PC-9 (cell line): ENCODE data around the gene WDR59. TPM values are rescaled to one million over a fixed set of nuclear protein-coding genes. Genes with fewer than 3 reads are reported as not detected.

ENCODE experiments used
- BruUV-seq: library from RNA; stranded (reverse); fragments of 400-500 nt; replicated peaks from 2 replicates; lab custom pipeline; 2021; lab: Mats Ljungman, UMichigan
- CTCF ChIA-PET: fragments of 300-600 bp; sonication (Branson Sonifier 250); formaldehyde crosslinking; loops from one replicate; lab custom pipeline; 2022; ENCODE audit warnings: antibody characterized with exemption; lab: Charles Lee
- POLR2A ChIA-PET: fragments of 300-600 bp; sonication (Branson Sonifier 250); formaldehyde crosslinking; loops from one replicate; lab custom pipeline; 2022; ENCODE audit warnings: antibody characterized with exemption; ENCODE audit not compliant: unreplicated experiment; lab: Charles Lee
- DNase-seq, 2 experiments: peaks; one replicate each; pipeline versions ENCODE4 v3.0.0 to v3.0.0-alpha.2; 2015 to 2022; ENCODE audit warnings: mixed read lengths in 1 of 2
- H2AFZ ChIP-seq: fragments of 200-600 bp; sonication (generic); 2 replicates; pipeline ENCODE4 v1.8.1; 2017; ENCODE audit warnings: antibody characterized with exemption
- H3F3A ChIP-seq: fragments of 200-600 bp; sonication (generic); 2 replicates; pipeline ENCODE4 v1.8.1; 2017; ENCODE audit warnings: antibody characterized with exemption, mild to moderate bottlenecking, low read depth; ENCODE audit not compliant: insufficient read depth
- H3K27ac ChIP-seq: fragments of 200-600 bp; sonication (generic); 2 replicates; pipeline ENCODE4 v1.6.1; 2016; ENCODE audit warnings: mixed run types
- H3K27me3 ChIP-seq: fragments of 200-600 bp; sonication (generic); 2 replicates; pipeline ENCODE4 v1.6.1; 2016; ENCODE audit warnings: low read depth, mixed run types; ENCODE audit not compliant: insufficient read depth
- H3K36me3 ChIP-seq: fragments of 200-600 bp; sonication (generic); 2 replicates; pipeline ENCODE4 v1.6.1; 2016; ENCODE audit warnings: low read depth, mixed run types
- H3K4me1 ChIP-seq: fragments of 200-600 bp; sonication (generic); replicated peaks from 2 replicates; pipeline ENCODE4 v1.6.1; 2016; ENCODE audit warnings: mixed run types; ENCODE audit not compliant: insufficient read depth
- H3K4me2 ChIP-seq: fragments of 200-600 bp; sonication (generic); 2 replicates; pipeline ENCODE4 v1.6.1; 2017; ENCODE audit warnings: mixed run types
- H3K4me3 ChIP-seq: fragments of 200-600 bp; sonication (generic); 2 replicates; pipeline ENCODE4 v1.6.1; 2016; ENCODE audit warnings: mixed run types
- H3K79me2 ChIP-seq: fragments of 200-600 bp; sonication (generic); 2 replicates; pipeline ENCODE4 v1.6.1; 2017; ENCODE audit warnings: low read depth, mixed run types
- H3K9me2 ChIP-seq: fragments of 200-600 bp; sonication (generic); 2 replicates; pipeline ENCODE4 v1.8.1; 2017; ENCODE audit warnings: mild to moderate bottlenecking; ENCODE audit not compliant: insufficient read depth
- H3K9me3 ChIP-seq: fragments of 200-600 bp; sonication (generic); 2 replicates; pipeline ENCODE4 v1.8.1; 2016; ENCODE audit warnings: low read depth; ENCODE audit not compliant: insufficient read depth
- H4K20me1 ChIP-seq: fragments of 200-600 bp; sonication (generic); 2 replicates; pipeline ENCODE4 v1.8.1; 2017; ENCODE audit not compliant: insufficient read depth
- CTCF ChIP-seq: fragments of 200-600 bp; sonication (generic); conservative IDR thresholded peaks from 2 replicates; pipeline ENCODE4 v1.6.1; 2017; ENCODE audit warnings: mixed run types, antibody characterized with exemption, mild to moderate bottlenecking, moderate library complexity
- EZH2 ChIP-seq: fragments of 200-600 bp; sonication (generic); IDR thresholded peaks from 2 replicates; pipeline ENCODE4 v1.8.0; 2017; ENCODE audit warnings: antibody characterized with exemption, low read depth
- intact Hi-C: fragments of 100-400 bp; cut with micrococcal nuclease; formaldehyde crosslinking; loops from one replicate; pipeline ENCODE4 v1.10.0; 2022; ENCODE audit not compliant: unreplicated experiment
- total RNA-seq: library from RNA; stranded (reverse); gene quantifications from 2 replicates; pipeline ENCODE4 v1.2.3, GENCODE V29; 2021

The WDR59 gene
- total RNA-seq, 1 experiment from 2014 or later: 97.1 TPM

- H3K4me2 ChIP-seq: no peak overlapping the region
- H4K20me1 ChIP-seq: no peaks in the 10 kb centered on the region
- no peaks in the 10 kb centered on the region for H3K79me2 ChIP-seq
- H3K4me1 ChIP-seq: no peaks in the 10 kb centered on the region
- no TSS peak for BruUV-seq
- H3K27me3 ChIP-seq: no peaks in the 10 kb centered on the region
- no peak for TF ChIP-seq EZH2
- no peak for TF ChIP-seq CTCF
- no peaks in the 10 kb centered on the region for H3K9me3 ChIP-seq
- H3F3A ChIP-seq: no peaks in the 10 kb centered on the region
- no peak for DNase-seq
- no peak overlapping the region for H2AFZ ChIP-seq
- intact Hi-C loops: no loop called here
- ChIA-PET POLR2A (interaction anchor here (0.6 kb wide), 1 partner anchor 28 kb away, joined by 4 read pairs; no protein-coding TSS in a partner anchor), CTCF (no interaction called here)
- H3K36me3 ChIP-seq: no peaks in the 10 kb centered on the region
- no peaks in the 10 kb centered on the region for H3K9me2 ChIP-seq
- no peak overlapping the region for H3K4me3 ChIP-seq
- no peak overlapping the region for H3K27ac ChIP-seq
Observed at GRCh38 chr16:74837056-74837455, 147.9 kb downstream of the WDR59 start.

GRCh38 chr16:74836111-74836671 is 148.7 kb downstream of the WDR59 start:
- TF ChIP-seq CTCF: no peak
- TF ChIP-seq EZH2: no peak
- Histone ChIP-seq H3K9me3 (no peaks in the 10 kb centered on the region), H3K4me3 (no peak overlapping the region), H3K36me3 (no peaks in the 10 kb centered on the region), H3K27me3 (no peaks in the 10 kb centered on the region), H3F3A (no peaks in the 10 kb centered on the region), H3K27ac (no peak overlapping the region), H3K4me2 (no peak overlapping the region), H3K79me2 (no peaks in the 10 kb centered on the region), H4K20me1 (no peaks in the 10 kb centered on the region), H2AFZ (peak overlapping the region; percentile 66; the same call in 1 of the 2 replicates), H3K9me2 (no peaks in the 10 kb centered on the region), H3K4me1 (no peaks in the 10 kb centered on the region)
- POLR2A ChIA-PET: interaction anchor here (0.6 kb wide), 1 partner anchor 29 kb away, joined by 4 read pairs; no protein-coding TSS in a partner anchor
- BruUV-seq: no TSS peak
- no peak for DNase-seq
- CTCF ChIA-PET: no interaction called here
- intact Hi-C loops: no loop called here

- POLR2A ChIA-PET: no interaction called here
- no peaks in the 10 kb centered on the region for H3K36me3 ChIP-seq
- CTCF ChIA-PET: no interaction called here
- TF ChIP-seq EZH2 (no peak), CTCF (no peak)
- DNase-seq: no peak
- H2AFZ ChIP-seq: no peak overlapping the region
- no peaks in the 10 kb centered on the region for H4K20me1 ChIP-seq
- no peaks in the 10 kb centered on the region for H3K9me2 ChIP-seq
- no peak overlapping the region for H3K4me2 ChIP-seq
- H3K4me3 ChIP-seq: no peak overlapping the region
- BruUV-seq: no TSS peak
- 0 out of 2 replicates have a peak, but pooled peaks cover 4% of the 10 kb centered on the region for H3K9me3 ChIP-seq
- no peak overlapping the region for H3K27ac ChIP-seq
- H3K4me1 ChIP-seq: no peaks in the 10 kb centered on the region
- no peaks in the 10 kb centered on the region for H3K27me3 ChIP-seq
- intact Hi-C loops: no loop called here
- H3K79me2 ChIP-seq: no peaks in the 10 kb centered on the region
- H3F3A ChIP-seq: no peaks in the 10 kb centered on the region
Observed at GRCh38 chr16:74832228-74832627, 152.7 kb downstream of the WDR59 start.
